Adrenal gland (tissue), 5 donors: ENCODE data around the gene HSP90AB1.

Experiments
- POLR2A ChIP-seq, 2 donors: fragments of 450-650 bp; IDR thresholded peaks; one replicate each; pipeline ENCODE4 v1.6.1; 2017; ENCODE audit warnings: antibody characterized with exemption in 2 of 2, mild to moderate bottlenecking in 2 of 2, moderate library complexity in 1 of 2
- TF ChIP-seq, protein P1 (sequence below), 6 experiments: fragments of 450-650 bp in 4 of 6; fragments of 200-600 bp in 2 of 6; sonication (generic) in 1 of 6; IDR thresholded peaks; 1 replicate in 5 of 6; 2 replicates in 1 of 6; pipeline versions ENCODE4 v1.5.1 to v1.8.0; 2016 to 2021; ENCODE audit warnings: antibody characterized with exemption in 6 of 6, mild to moderate bottlenecking in 2 of 6, moderate library complexity in 1 of 6
- donor health status: DM: no; HTN: no; CAD: no.

DNA sequence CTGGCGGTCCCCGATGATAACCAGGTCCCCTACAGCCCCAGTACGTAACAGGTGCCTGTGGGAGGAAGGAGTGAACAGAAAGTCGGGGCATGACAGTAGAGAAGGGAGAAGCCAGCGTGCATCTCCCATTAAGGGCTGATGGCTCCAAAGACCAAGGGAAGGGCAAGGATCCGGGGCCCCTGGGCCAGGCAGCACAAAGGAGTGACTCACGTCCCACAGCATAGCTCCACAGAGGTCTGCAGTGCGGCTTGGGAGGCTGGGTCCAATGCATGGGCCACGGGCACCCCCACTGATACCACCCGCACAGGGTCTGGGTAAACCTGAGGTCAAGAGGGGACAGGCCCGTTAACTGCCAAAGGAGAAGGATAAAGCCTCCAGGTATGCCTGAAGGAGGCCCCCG lies 56.0 kb downstream of the HSP90AB1 start:
- TF ChIP-seq, protein P1, sequence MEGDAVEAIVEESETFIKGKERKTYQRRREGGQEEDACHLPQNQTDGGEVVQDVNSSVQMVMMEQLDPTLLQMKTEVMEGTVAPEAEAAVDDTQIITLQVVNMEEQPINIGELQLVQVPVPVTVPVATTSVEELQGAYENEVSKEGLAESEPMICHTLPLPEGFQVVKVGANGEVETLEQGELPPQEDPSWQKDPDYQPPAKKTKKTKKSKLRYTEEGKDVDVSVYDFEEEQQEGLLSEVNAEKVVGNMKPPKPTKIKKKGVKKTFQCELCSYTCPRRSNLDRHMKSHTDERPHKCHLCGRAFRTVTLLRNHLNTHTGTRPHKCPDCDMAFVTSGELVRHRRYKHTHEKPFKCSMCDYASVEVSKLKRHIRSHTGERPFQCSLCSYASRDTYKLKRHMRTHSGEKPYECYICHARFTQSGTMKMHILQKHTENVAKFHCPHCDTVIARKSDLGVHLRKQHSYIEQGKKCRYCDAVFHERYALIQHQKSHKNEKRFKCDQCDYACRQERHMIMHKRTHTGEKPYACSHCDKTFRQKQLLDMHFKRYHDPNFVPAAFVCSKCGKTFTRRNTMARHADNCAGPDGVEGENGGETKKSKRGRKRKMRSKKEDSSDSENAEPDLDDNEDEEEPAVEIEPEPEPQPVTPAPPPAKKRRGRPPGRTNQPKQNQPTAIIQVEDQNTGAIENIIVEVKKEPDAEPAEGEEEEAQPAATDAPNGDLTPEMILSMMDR (IDR thresholded peaks at IDR 0.05), result no peak
- TF ChIP-seq POLR2A (IDR thresholded peaks at IDR 0.05), result no peak
